ENCODE results near the gene SBF2. TPM values are rescaled to one million over a fixed set of nuclear protein-coding genes. Genes with fewer than 3 reads are reported as not detected.

Gene SBF2
- total RNA-seq, 2 experiments from 2014 or later, result 14.2 to 15.2 TPM

DNA sequence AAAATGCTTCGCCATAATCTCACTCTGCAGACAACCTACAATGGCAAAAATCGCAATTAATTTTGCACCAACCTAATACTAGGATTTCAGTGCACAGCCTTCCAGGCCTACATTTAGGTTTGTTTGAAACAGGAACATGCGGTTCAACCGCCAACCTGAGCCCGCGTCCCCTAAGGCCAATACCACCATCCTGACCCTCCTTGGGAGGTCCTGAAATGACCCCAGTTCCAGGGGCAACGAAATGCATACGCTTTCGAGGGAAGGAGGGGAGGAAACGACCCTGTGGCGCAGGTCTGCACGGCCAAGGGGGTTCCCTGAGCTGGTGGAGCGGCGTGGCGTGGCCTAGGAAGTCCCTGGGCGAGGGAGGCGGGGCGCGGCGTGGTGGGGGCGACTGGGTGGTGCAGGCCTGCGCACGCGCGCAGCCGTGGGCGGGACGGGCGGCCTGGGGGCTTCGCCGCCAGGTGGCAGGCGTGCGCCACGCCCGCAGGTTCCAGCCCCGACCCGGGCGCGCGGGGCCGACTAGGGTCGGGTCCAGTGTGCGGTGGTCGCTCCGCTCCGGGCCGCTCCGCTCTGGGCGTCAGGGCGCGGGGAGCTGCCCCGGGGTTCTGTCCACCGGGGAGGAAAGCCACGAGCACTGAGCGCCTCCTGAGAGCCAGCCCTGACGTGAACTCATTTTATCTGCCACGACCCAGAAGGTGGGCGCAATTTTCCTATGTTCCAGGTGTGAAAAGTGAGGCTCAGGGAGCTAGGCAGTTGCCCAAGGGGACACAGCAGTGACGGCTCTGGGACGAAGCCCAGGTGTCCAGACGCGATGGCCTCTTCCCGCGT is 536.0 kb downstream of the SBF2 start:
- peak overlapping the region; percentile 79 for H3K27ac Mint-ChIP-seq
- no peaks in the 10 kb centered on the region for H3K9me3 ChIP-seq (ENCODE audit: control insufficient read depth in 1 of 2, insufficient read depth in 1 of 2, low read length in 2 of 2)
- H3K4me3 ChIP-seq (ENCODE audit: low read length), result peak overlapping the region; percentile 75
- intact Hi-C loops (cut with DNase I, micrococcal nuclease), result loop anchor here (1.0 to 10.0 kb wide), 8 partner anchors 215 to 787 kb away; partner anchors contain the start of genes AMPD3 (in 1 of the 2) and RNF141 (in 1 of the 2)
- peaks cover 21% of the 10 kb centered on the region for H3K4me1 ChIP-seq (ENCODE audit: insufficient read depth, low read length)
- no peak overlapping the region for H3K27ac ChIP-seq (ENCODE audit: low read depth in 1 of 2, low read length in 2 of 2)
- peak; percentile 83 to 97 (median 89) for DNase-seq
- no peaks in the 10 kb centered on the region for H3K36me3 Mint-ChIP-seq (ENCODE audit: low read depth)
- H3K9me3 Mint-ChIP-seq, result no peaks in the 10 kb centered on the region
- H3K27me3 ChIP-seq (ENCODE audit: control insufficient read depth in 1 of 2, insufficient read depth in 2 of 2, low read length in 2 of 2), result no peaks in the 10 kb centered on the region
- peaks cover 17% of the 10 kb centered on the region for H3K4me1 Mint-ChIP-seq (ENCODE audit: low read depth)
- ChIA-PET CTCF (interaction anchor here (0.7 to 1.9 kb wide), 10 partner anchors 9 to 550 kb away, joined by 3 to 13 read pairs (median 4); no protein-coding TSS in a partner anchor), POLR2A (interaction anchor here (1.4 to 1.7 kb wide), 2 partner anchors 144 to 557 kb away, joined by 4 to 5 read pairs; no protein-coding TSS in a partner anchor)
- TF ChIP-seq, protein P1, sequence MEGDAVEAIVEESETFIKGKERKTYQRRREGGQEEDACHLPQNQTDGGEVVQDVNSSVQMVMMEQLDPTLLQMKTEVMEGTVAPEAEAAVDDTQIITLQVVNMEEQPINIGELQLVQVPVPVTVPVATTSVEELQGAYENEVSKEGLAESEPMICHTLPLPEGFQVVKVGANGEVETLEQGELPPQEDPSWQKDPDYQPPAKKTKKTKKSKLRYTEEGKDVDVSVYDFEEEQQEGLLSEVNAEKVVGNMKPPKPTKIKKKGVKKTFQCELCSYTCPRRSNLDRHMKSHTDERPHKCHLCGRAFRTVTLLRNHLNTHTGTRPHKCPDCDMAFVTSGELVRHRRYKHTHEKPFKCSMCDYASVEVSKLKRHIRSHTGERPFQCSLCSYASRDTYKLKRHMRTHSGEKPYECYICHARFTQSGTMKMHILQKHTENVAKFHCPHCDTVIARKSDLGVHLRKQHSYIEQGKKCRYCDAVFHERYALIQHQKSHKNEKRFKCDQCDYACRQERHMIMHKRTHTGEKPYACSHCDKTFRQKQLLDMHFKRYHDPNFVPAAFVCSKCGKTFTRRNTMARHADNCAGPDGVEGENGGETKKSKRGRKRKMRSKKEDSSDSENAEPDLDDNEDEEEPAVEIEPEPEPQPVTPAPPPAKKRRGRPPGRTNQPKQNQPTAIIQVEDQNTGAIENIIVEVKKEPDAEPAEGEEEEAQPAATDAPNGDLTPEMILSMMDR (IDR thresholded peaks at IDR 0.05), result peak; percentile 62
- H3K27me3 Mint-ChIP-seq, result no peaks in the 10 kb centered on the region
- ATAC-seq (ENCODE audit: poor library complexity), result peak; percentile 81
- peak overlapping the region; percentile 88 for H3K4me3 Mint-ChIP-seq
- H3K36me3 ChIP-seq (ENCODE audit: insufficient read depth, low read length), result no peaks in the 10 kb centered on the region

DNA sequence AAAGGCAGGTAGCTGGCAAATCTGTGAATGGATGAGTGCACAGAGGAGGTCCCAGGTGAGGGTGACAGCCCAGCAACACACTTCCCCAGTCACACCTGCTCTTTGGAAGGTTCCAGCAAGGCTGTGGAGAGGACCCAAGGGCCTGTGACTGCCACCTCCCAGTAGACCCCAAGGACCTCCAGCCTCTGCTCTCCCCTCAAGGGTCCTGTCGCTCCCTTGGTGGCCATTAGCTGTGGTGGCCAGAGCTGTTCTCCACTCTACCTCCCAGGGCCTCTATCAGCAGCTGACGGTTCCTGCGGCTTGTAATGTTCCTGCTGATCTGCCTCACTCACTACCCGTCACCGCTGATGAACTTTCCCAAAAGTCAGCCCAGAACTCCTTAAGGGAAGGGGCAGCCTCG is 537.1 kb downstream of the SBF2 start:
- ATAC-seq (ENCODE audit: poor library complexity) (no peak), DNase-seq (no peak)
- Histone ChIP-seq H3K9me3 (ENCODE audit: control insufficient read depth in 1 of 2, insufficient read depth in 1 of 2, low read length in 2 of 2) (no peaks in the 10 kb centered on the region), H3K27ac (ENCODE audit: low read depth in 1 of 2, low read length in 2 of 2) (no peak overlapping the region), H3K4me3 (ENCODE audit: low read length) (no peak overlapping the region), H3K36me3 (ENCODE audit: insufficient read depth, low read length) (no peaks in the 10 kb centered on the region), H3K27me3 (ENCODE audit: control insufficient read depth in 1 of 2, insufficient read depth in 2 of 2, low read length in 2 of 2) (no peaks in the 10 kb centered on the region), H3K4me1 (ENCODE audit: insufficient read depth, low read length) (peaks cover 21% of the 10 kb centered on the region)
- Mint-ChIP-seq H3K4me1 (ENCODE audit: low read depth) (peaks cover 17% of the 10 kb centered on the region), H3K4me3 (peak overlapping the region; percentile 88), H3K27ac (no peak overlapping the region), H3K36me3 (ENCODE audit: low read depth) (no peaks in the 10 kb centered on the region), H3K9me3 (no peaks in the 10 kb centered on the region), H3K27me3 (no peaks in the 10 kb centered on the region)
- intact Hi-C loops (cut with DNase I, micrococcal nuclease), result loop anchor here (5.0 to 10.0 kb wide), 4 partner anchors 448 to 788 kb away; partner anchors contain the start of genes AMPD3 (in 1 of the 2) and RNF141 (in 1 of the 2)
- ChIA-PET POLR2A (no interaction called here), CTCF (interaction anchor here (1.0 to 1.3 kb wide), 3 partner anchors 142 to 216 kb away, joined by 3 read pairs; no protein-coding TSS in a partner anchor)
- TF ChIP-seq, protein P1 (IDR thresholded peaks at IDR 0.05), result no peak

DNA sequence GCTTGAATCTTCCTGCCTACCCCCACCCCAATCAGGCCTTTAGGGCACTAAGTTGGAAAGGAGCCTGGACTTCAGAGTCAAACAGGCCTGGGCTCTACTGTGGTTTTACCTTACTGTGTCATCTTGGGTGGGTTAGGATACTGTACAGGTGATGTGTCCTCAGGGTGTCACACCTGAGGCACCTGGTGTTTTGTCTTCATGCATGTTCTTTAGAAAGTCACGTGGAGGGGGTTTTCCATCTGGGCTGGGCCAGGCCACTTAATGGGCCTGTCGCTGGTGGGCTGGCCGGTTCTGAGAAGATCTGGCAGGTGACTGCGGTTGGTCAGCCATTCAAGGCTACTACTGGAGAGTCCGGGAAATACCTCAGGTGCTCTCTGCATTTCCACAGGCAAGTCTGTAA is 537.6 kb downstream of the SBF2 start:
- no peaks in the 10 kb centered on the region for H3K27me3 Mint-ChIP-seq
- DNase-seq (no peak), ATAC-seq (ENCODE audit: poor library complexity) (no peak)
- no peak overlapping the region for H3K27ac ChIP-seq (ENCODE audit: low read depth in 1 of 2, low read length in 2 of 2)
- H3K9me3 Mint-ChIP-seq, result no peaks in the 10 kb centered on the region
- no peaks in the 10 kb centered on the region for H3K36me3 Mint-ChIP-seq (ENCODE audit: low read depth)
- H3K36me3 ChIP-seq (ENCODE audit: insufficient read depth, low read length), result no peaks in the 10 kb centered on the region
- POLR2A ChIA-PET, result no interaction called here
- H3K4me3 ChIP-seq (ENCODE audit: low read length), result no peak overlapping the region
- TF ChIP-seq, protein P1 (IDR thresholded peaks at IDR 0.05), result no peak
- H3K4me1 Mint-ChIP-seq (ENCODE audit: low read depth), result peaks cover 17% of the 10 kb centered on the region
- CTCF ChIA-PET, result interaction anchor here (1.0 to 1.3 kb wide), 3 partner anchors 142 to 216 kb away, joined by 3 read pairs; no protein-coding TSS in a partner anchor
- H3K4me1 ChIP-seq (ENCODE audit: insufficient read depth, low read length), result peaks cover 21% of the 10 kb centered on the region
- H3K9me3 ChIP-seq (ENCODE audit: control insufficient read depth in 1 of 2, insufficient read depth in 1 of 2, low read length in 2 of 2), result no peaks in the 10 kb centered on the region
- no peaks in the 10 kb centered on the region for H3K27me3 ChIP-seq (ENCODE audit: control insufficient read depth in 1 of 2, insufficient read depth in 2 of 2, low read length in 2 of 2)
- intact Hi-C loops (cut with DNase I, micrococcal nuclease), result loop anchor here (5.0 to 10.0 kb wide), 4 partner anchors 448 to 788 kb away; partner anchors contain the start of genes AMPD3 (in 1 of the 2) and RNF141 (in 1 of the 2)
- no peak overlapping the region for H3K4me3 Mint-ChIP-seq
- H3K27ac Mint-ChIP-seq, result no peak overlapping the region
